ENCODE results near the gene LRRFIP2. TPM values are rescaled to one million over a fixed set of nuclear protein-coding genes. Genes with fewer than 3 reads are reported as not detected.

LRRFIP2 gene
- total RNA-seq, 4 donors from 2014 or later, result 48.9 to 64.8 (median 62.7) TPM

- Histone ChIP-seq H3K9me3 (no peaks in the 10 kb centered on the region), H3K4me3 (no peak overlapping the region), H3K36me3 (no peaks in the 10 kb centered on the region), H3K27me3 (no peaks in the 10 kb centered on the region), H3K4me1 (peaks cover 0 to 10% (median 0%) of the 10 kb centered on the region in 4 donors), H3K27ac (no peak overlapping the region)
- TF ChIP-seq POLR2A (IDR thresholded peaks at IDR 0.05) (no peak), EP300 (IDR thresholded peaks at IDR 0.05) (no peak)
- TF ChIP-seq, protein P1, sequence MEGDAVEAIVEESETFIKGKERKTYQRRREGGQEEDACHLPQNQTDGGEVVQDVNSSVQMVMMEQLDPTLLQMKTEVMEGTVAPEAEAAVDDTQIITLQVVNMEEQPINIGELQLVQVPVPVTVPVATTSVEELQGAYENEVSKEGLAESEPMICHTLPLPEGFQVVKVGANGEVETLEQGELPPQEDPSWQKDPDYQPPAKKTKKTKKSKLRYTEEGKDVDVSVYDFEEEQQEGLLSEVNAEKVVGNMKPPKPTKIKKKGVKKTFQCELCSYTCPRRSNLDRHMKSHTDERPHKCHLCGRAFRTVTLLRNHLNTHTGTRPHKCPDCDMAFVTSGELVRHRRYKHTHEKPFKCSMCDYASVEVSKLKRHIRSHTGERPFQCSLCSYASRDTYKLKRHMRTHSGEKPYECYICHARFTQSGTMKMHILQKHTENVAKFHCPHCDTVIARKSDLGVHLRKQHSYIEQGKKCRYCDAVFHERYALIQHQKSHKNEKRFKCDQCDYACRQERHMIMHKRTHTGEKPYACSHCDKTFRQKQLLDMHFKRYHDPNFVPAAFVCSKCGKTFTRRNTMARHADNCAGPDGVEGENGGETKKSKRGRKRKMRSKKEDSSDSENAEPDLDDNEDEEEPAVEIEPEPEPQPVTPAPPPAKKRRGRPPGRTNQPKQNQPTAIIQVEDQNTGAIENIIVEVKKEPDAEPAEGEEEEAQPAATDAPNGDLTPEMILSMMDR (IDR thresholded peaks at IDR 0.05), result no peak
- 83 to 85% methylated on average over 2 of the region's 2 CpGs for WGBS, 2 donors
- DNase-seq (ENCODE audit: low spot score in 2 of 2), result no peak
Observed at GRCh38 chr3:37111199-37111598, 63.2 kb downstream of the LRRFIP2 start.

DNA sequence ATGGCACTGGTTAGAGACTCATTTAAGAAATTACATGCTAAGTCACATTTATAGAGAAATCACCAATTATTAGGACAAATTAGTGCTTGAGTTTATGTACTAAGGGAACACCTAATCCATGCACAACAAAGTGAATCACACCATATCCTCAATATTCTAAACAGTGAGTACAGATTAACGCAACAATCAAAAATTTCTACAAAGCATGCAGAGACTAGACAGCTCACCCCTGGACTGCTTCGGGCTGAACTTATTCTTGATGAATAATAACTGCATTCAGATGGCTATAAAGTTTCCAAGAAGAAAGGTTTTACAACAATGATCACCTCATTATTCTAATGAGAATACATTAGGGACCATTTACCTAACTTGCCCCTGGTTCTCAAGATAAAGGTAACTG is 66.5 kb downstream of the LRRFIP2 start:
- DNase-seq (ENCODE audit: low spot score in 2 of 2), result no peak
- WGBS, 2 donors, result 93 to 94% methylated on average over 2 of the region's 2 CpGs
- H3K36me3 ChIP-seq, result no peaks in the 10 kb centered on the region
- H3K4me3 ChIP-seq, result no peak overlapping the region
- H3K27me3 ChIP-seq, result no peaks in the 10 kb centered on the region
- H3K4me1 ChIP-seq, result no peaks in the 10 kb centered on the region
- H3K27ac ChIP-seq, result no peak overlapping the region
- H3K9me3 ChIP-seq, result no peaks in the 10 kb centered on the region
- TF ChIP-seq POLR2A (IDR thresholded peaks at IDR 0.05) (no peak), EP300 (IDR thresholded peaks at IDR 0.05) (no peak)

GRCh38 chr3:37103103-37103808 is 71.1 kb downstream of the LRRFIP2 start:
- no peaks in the 10 kb centered on the region for H3K9me3 ChIP-seq
- WGBS, 2 donors, result 76% methylated on average over 2 of the region's 2 CpGs
- no peak overlapping the region for H3K4me3 ChIP-seq
- no peaks in the 10 kb centered on the region for H3K27me3 ChIP-seq
- TF ChIP-seq POLR2A (IDR thresholded peaks at IDR 0.05) (no peak), EP300 (IDR thresholded peaks at IDR 0.05) (no peak)
- TF ChIP-seq, protein P1 (IDR thresholded peaks at IDR 0.05), result no peak
- no peak overlapping the region for H3K27ac ChIP-seq
- DNase-seq (ENCODE audit: low spot score in 2 of 2), result no peak
- H3K36me3 ChIP-seq, result peaks cover 0 to 4% (median 0%) of the 10 kb centered on the region in 3 donors
- no peaks in the 10 kb centered on the region for H3K4me1 ChIP-seq

GRCh38 chr3:37100411-37100810 is 74.0 kb downstream of the LRRFIP2 start:
- Histone ChIP-seq H3K27me3 (no peaks in the 10 kb centered on the region), H3K4me1 (peaks cover 0 to 9% (median 3%) of the 10 kb centered on the region in 4 donors), H3K9me3 (no peaks in the 10 kb centered on the region), H3K4me3 (no peak overlapping the region), H3K36me3 (peaks cover 0 to 4% (median 0%) of the 10 kb centered on the region in 3 donors), H3K27ac (no peak overlapping the region)
- TF ChIP-seq POLR2A (IDR thresholded peaks at IDR 0.05) (no peak), EP300 (IDR thresholded peaks at IDR 0.05) (no peak)
- TF ChIP-seq, protein P1 (IDR thresholded peaks at IDR 0.05), result no peak
- WGBS, 2 donors, result 73 to 81% methylated on average over 1 of the region's 1 CpG
- no peak for DNase-seq (ENCODE audit: low spot score in 2 of 2)

- TF ChIP-seq, protein P1 (IDR thresholded peaks at IDR 0.05), result no peak
- TF ChIP-seq EP300 (IDR thresholded peaks at IDR 0.05), result no peak
- TF ChIP-seq POLR2A (IDR thresholded peaks at IDR 0.05), result no peak
- Histone ChIP-seq H3K4me3 (no peak overlapping the region), H3K27me3 (no peaks in the 10 kb centered on the region), H3K4me1 (peaks cover 0 to 9% (median 3%) of the 10 kb centered on the region in 4 donors), H3K9me3 (no peaks in the 10 kb centered on the region), H3K27ac (no peak overlapping the region), H3K36me3 (peaks cover 0 to 4% (median 0%) of the 10 kb centered on the region in 3 donors)
- DNase-seq (ENCODE audit: low spot score in 2 of 2), result no peak
Observed at GRCh38 chr3:37099469-37099868, 74.9 kb downstream of the LRRFIP2 start.
